NT2/D1 (cell line): ENCODE measurements around the gene FGF22.

Experiments used
- SUZ12 ChIP-seq: IDR thresholded peaks from 2 replicates; pipeline ENCODE4 v1.6.1; 2011; ENCODE audit not compliant: insufficient read length, insufficient read depth; ENCODE audit errors: extremely low read depth
- YY1 ChIP-seq: IDR thresholded peaks from 2 replicates; pipeline ENCODE4 v1.6.1; 2011; ENCODE audit not compliant: insufficient read length, insufficient read depth
- ZNF274 ChIP-seq: IDR thresholded peaks from 2 replicates; pipeline ENCODE4 v1.6.1; 2011; ENCODE audit warnings: mild to moderate bottlenecking, low read depth, low read length

DNA sequence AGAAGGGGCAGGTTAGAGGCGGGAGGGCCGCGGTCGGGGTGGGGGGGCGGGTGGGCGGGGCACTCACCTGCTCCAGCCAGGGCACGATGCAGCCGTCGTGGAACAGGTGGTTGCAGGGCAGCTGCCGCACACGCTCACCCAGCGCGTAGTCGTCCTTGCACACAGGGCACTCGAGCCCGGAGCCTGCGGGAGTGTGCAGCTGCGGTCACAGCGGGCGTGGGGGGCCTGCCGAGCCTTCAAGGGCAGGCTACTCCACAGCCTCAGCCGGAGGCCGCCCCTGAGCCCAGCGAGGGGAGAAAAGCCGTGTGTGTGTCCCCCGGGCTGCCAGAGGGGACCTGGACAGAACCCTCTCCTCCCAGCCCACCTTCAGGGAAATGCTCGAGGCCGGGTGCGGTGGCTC is 8.6 kb downstream of the FGF22 start:
- TF ChIP-seq YY1, result no peak
- no peak for TF ChIP-seq SUZ12
- TF ChIP-seq ZNF274, result no peak
